ENCODE results near the gene GMIP.

DNA sequence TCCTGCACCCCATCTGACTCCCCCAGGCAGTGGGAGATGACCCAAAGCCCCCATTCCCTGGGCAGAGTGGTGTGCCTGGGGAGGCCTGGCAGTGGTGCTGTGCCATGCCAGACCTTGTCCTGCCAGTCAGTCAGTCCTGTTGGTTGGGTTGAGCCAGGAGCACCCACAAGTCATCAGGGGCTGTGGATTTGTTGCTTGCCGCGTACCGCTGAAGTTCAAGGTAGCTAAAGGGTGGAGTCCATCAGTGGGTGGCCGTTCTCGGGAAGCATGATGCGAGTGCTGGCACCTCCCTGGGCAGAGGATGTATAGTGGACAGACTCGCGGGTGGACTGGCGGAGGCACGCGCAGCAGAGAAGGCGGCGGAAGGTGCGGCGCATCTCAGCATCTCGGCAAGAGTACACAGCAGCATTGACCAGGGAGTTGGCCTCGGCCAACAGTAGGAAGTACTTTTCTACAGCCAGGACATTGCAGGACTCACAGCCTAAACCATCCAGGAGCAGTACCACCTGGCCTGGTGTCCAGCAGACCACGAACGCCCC is 19.4 kb downstream of the GMIP start:
- TF ChIP-seq EZH2 (IDR thresholded peaks at IDR 0.05; ENCODE audit: insufficient read depth, poor library complexity, severe bottlenecking) (no peak), EZH2phosphoT487 (IDR thresholded peaks at IDR 0.05; ENCODE audit: insufficient read depth, low read depth) (no peak)
